ENCODE measurements around the gene TMEM108. TPM values are rescaled to one million over a fixed set of nuclear protein-coding genes. Genes with fewer than 3 reads are reported as not detected.

The TMEM108 gene
- total and polyA plus RNA-seq, 10 of the 15 experiments (the other 5 are each of a cell fraction or from before 2014, with no cell fraction given), result 0.02 to 0.58 (median 0.12) TPM; not detected in 5

DNA sequence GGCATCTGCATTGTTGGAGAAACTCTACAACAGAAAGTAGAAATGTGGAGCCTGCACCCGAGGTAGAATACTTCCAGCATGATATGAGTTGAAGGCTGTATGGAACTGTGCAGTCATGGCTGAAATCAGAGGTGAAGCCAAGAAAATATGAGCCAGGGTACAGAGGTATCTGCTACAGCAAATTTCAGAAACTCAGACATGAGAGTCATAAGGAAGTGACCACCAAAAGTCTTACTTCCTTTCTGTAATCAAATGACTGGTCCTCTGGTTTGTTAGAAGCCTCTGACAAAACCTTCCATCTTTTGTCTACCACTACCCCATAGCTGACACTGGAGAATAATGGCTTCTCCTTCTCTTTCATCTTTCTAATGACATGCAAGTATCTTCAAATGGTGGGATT is 159.4 kb downstream of the TMEM108 start:
- Histone ChIP-seq H3K79me2 (ENCODE audit: control insufficient read depth, insufficient read depth, low read length) (no peaks in the 10 kb centered on the region), H3K36me3 (ENCODE audit: control insufficient read depth in 2 of 2, insufficient read depth in 2 of 2, low read length in 1 of 2) (no peaks in the 10 kb centered on the region), H2AFZ (ENCODE audit: control insufficient read depth, low read depth, low read length) (no peak overlapping the region), H3K9ac (ENCODE audit: control insufficient read depth, insufficient read depth, low read length) (no peak overlapping the region), H3K9me3 (replicated peaks; ENCODE audit: control insufficient read depth, insufficient read depth, low read length) (no peaks in the 10 kb centered on the region; the same call in 2 of the 3 replicates), H3K4me3 (no peak overlapping the region), H3K4me2 (ENCODE audit: control insufficient read depth, insufficient read depth) (no peak overlapping the region), H4K20me1 (ENCODE audit: control insufficient read depth, insufficient read depth) (no peaks in the 10 kb centered on the region), H3K27me3 (replicated peaks in 1 of 2; ENCODE audit: control insufficient read depth in 2 of 2, insufficient read depth in 2 of 2, low read length in 1 of 2) (no peaks in the 10 kb centered on the region), H3K27ac (ENCODE audit: control insufficient read depth, insufficient read depth) (no peak overlapping the region), H3K4me1 (ENCODE audit: control insufficient read depth, insufficient read depth, low read length) (no peaks in the 10 kb centered on the region)
- ChIA-PET RAD21 (ENCODE audit: unreplicated experiment) (no interaction called here), POLR2A (no interaction called here), CTCF (no interaction called here), SMC1A (ENCODE audit: uncharacterized antibody, unreplicated experiment) (no interaction called here)
- DNase-seq (ENCODE audit: low read depth, low spot score), result no peak
- no peak for FAIRE-seq
- TF ChIP-seq LARP7 (IDR thresholded peaks at IDR 0.05) (no peak), CEBPB (IDR thresholded peaks at IDR 0.05; ENCODE audit: borderline replicate concordance in 1 of 2, low read depth in 2 of 2, low read length in 2 of 2) (no peak), FOXK2 (IDR thresholded peaks at IDR 0.05) (no peak), SPI1 (IDR thresholded peaks at IDR 0.05; ENCODE audit: borderline replicate concordance, insufficient read depth, low read depth, low read length) (peak; percentile 45; the same call in 1 of the 2 replicates), RAD21 (IDR thresholded peaks at IDR 0.05; ENCODE audit: insufficient read depth, low read depth, low read length) (no peak)
- ATAC-seq, result peak; percentile 45
- intact Hi-C loops (cut with micrococcal nuclease; ENCODE audit: unreplicated experiment), result no loop called here
- BruUV-seq (replicated peaks), result no TSS peak
- whole genome bisulfite sequencing (ENCODE audit: insufficient coverage, insufficient replicate concordance, low lambda C conversion rate, missing lambda C conversion rate), result 0% methylated on average over 1 of the region's 1 CpG
- in situ Hi-C loops (cut with MboI), result no loop called here

DNA sequence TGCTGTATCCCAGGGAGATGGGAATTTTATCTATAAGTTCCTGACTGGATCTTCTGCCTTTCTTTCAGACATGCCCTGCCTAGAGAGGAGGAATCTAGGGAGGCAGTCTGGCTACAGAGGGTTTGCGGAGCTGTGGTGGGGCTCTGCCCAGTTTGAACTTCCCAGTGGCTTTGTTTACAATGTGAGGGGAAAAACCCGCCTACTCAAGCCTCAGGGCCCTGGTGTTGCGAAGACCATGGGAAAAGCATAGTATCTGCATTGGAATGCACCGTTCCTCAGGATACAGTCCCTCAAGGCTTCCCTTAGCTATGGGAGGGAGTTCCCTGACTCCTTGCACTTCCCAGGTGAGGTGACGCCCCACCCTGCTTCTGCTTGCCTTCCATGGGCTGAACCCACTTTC is 168.7 kb downstream of the TMEM108 start:
- Histone ChIP-seq H3K9me3 (replicated peaks; ENCODE audit: control insufficient read depth, insufficient read depth, low read length) (no peaks in the 10 kb centered on the region), H4K20me1 (ENCODE audit: control insufficient read depth, insufficient read depth) (no peaks in the 10 kb centered on the region), H3K4me1 (ENCODE audit: control insufficient read depth, insufficient read depth, low read length) (peaks cover 23% of the 10 kb centered on the region), H3K36me3 (ENCODE audit: control insufficient read depth in 2 of 2, insufficient read depth in 2 of 2, low read length in 1 of 2) (no peaks in the 10 kb centered on the region), H3K4me3 (no peak overlapping the region), H3K27me3 (replicated peaks in 1 of 2; ENCODE audit: control insufficient read depth in 2 of 2, insufficient read depth in 2 of 2, low read length in 1 of 2) (no peaks in the 10 kb centered on the region), H3K4me2 (ENCODE audit: control insufficient read depth, insufficient read depth) (no peak overlapping the region), H2AFZ (ENCODE audit: control insufficient read depth, low read depth, low read length) (no peak overlapping the region), H3K79me2 (ENCODE audit: control insufficient read depth, insufficient read depth, low read length) (no peaks in the 10 kb centered on the region), H3K27ac (ENCODE audit: control insufficient read depth, insufficient read depth) (no peak overlapping the region), H3K9ac (ENCODE audit: control insufficient read depth, insufficient read depth, low read length) (no peak overlapping the region)
- ATAC-seq, result no peak
- POLR2A ChIA-PET, result no interaction called here
- no peak for FAIRE-seq
- intact Hi-C loops (cut with micrococcal nuclease; ENCODE audit: unreplicated experiment), result no loop called here
- no TSS peak for BruUV-seq (replicated peaks)
- in situ Hi-C loops (cut with MboI), result no loop called here
- DNase-seq (ENCODE audit: low read depth, low spot score), result no peak
- 35% methylated on average over 5 of the region's 5 CpGs for WGBS (ENCODE audit: insufficient coverage, insufficient replicate concordance, low lambda C conversion rate, missing lambda C conversion rate)
- CTCF ChIA-PET, result interaction anchor here (2.1 kb wide), 1 partner anchor 165 kb away, joined by 9 read pairs; no protein-coding TSS in a partner anchor
- SMC1A ChIA-PET (ENCODE audit: uncharacterized antibody, unreplicated experiment), result interaction anchor here (4.0 kb wide), 1 partner anchor 165 kb away, joined by 12 read pairs; no protein-coding TSS in a partner anchor
- RAD21 ChIA-PET (ENCODE audit: unreplicated experiment), result no interaction called here
- TF ChIP-seq MEF2A (IDR thresholded peaks at IDR 0.05; ENCODE audit: insufficient read depth, low read depth, low read length) (no peak), FOXM1 (IDR thresholded peaks at IDR 0.05; ENCODE audit: low read depth, low read length) (no peak), SMAD5 (IDR thresholded peaks at IDR 0.05; ENCODE audit: low read depth) (no peak), HDAC2 (IDR thresholded peaks at IDR 0.05) (no peak), RFX5 (IDR thresholded peaks at IDR 0.05; ENCODE audit: low read depth, low read length) (no peak), RCOR1 (conservative IDR thresholded peaks at IDR 0.05; ENCODE audit: low read depth, low read length) (no peak), EGR1 (IDR thresholded peaks at IDR 0.05; ENCODE audit: borderline replicate concordance in 1 of 2, low read depth in 2 of 2, low read length in 2 of 2) (no peak)
- TF ChIP-seq, protein P1, sequence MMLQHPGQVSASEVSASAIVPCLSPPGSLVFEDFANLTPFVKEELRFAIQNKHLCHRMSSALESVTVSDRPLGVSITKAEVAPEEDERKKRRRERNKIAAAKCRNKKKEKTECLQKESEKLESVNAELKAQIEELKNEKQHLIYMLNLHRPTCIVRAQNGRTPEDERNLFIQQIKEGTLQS (IDR thresholded peaks at IDR 0.05; ENCODE audit: borderline replicate concordance, extremely low read depth, low read depth, low read length), result no peak
- TF ChIP-seq, protein P2, sequence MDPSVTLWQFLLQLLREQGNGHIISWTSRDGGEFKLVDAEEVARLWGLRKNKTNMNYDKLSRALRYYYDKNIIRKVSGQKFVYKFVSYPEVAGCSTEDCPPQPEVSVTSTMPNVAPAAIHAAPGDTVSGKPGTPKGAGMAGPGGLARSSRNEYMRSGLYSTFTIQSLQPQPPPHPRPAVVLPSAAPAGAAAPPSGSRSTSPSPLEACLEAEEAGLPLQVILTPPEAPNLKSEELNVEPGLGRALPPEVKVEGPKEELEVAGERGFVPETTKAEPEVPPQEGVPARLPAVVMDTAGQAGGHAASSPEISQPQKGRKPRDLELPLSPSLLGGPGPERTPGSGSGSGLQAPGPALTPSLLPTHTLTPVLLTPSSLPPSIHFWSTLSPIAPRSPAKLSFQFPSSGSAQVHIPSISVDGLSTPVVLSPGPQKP (IDR thresholded peaks at IDR 0.05; ENCODE audit: low read depth, low read length), result no peak
- TF ChIP-seq, protein P3, sequence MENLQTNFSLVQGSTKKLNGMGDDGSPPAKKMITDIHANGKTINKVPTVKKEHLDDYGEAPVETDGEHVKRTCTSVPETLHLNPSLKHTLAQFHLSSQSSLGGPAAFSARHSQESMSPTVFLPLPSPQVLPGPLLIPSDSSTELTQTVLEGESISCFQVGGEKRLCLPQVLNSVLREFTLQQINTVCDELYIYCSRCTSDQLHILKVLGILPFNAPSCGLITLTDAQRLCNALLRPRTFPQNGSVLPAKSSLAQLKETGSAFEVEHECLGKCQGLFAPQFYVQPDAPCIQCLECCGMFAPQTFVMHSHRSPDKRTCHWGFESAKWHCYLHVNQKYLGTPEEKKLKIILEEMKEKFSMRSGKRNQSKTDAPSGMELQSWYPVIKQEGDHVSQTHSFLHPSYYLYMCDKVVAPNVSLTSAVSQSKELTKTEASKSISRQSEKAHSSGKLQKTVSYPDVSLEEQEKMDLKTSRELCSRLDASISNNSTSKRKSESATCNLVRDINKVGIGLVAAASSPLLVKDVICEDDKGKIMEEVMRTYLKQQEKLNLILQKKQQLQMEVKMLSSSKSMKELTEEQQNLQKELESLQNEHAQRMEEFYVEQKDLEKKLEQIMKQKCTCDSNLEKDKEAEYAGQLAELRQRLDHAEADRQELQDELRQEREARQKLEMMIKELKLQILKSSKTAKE (IDR thresholded peaks at IDR 0.05; ENCODE audit: low read depth, poor library complexity, severe bottlenecking), result no peak

Data from GM12878 (cell line).